ENCODE data around the gene OGFR. TPM values are rescaled to one million over a fixed set of nuclear protein-coding genes. Genes with fewer than 3 reads are reported as not detected.

OGFR gene
- polyA plus RNA-seq, 1 experiment, result 19.7 TPM

DNA sequence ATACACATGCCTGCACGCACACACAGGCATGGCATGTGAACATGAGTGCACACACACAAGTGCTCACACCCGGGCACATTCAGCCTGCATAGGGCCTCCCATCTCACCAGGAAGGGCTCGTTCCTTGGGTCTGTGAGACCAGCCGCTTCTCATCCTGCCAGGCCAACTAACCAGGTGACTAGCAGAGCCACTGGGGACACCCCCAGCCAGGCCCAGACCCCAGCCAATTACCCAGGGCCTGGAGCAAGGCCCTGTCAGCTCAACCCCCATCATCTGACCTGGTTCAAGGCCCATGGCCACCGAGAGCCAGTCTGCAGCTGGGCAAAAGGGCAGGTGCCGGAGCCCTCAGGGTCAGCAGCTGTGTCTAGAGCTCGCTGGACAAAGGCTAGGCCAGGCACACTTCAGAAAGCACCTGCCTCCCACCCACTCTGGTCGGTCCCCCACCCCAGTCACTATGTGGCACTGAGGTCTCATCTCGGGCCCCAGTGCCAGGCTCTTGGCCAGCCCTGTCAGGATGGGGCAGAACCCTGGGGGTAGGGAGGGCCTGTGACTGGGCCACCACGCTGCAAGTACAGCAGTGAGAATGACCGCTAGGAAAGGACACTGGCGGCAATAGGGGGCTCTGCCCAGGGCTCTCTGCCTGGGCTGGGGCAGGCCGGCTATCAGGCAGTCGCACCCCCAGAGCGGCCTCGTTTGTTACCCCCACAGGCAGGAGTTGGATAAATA, 35.1 kb upstream of the OGFR start:
- no peaks in the 10 kb centered on the region; the same call in 1 of the 2 replicates for H3K9me3 ChIP-seq (ENCODE audit: control insufficient read depth, insufficient read depth, low read length)
- CTCF ChIA-PET, result no interaction called here

DNA sequence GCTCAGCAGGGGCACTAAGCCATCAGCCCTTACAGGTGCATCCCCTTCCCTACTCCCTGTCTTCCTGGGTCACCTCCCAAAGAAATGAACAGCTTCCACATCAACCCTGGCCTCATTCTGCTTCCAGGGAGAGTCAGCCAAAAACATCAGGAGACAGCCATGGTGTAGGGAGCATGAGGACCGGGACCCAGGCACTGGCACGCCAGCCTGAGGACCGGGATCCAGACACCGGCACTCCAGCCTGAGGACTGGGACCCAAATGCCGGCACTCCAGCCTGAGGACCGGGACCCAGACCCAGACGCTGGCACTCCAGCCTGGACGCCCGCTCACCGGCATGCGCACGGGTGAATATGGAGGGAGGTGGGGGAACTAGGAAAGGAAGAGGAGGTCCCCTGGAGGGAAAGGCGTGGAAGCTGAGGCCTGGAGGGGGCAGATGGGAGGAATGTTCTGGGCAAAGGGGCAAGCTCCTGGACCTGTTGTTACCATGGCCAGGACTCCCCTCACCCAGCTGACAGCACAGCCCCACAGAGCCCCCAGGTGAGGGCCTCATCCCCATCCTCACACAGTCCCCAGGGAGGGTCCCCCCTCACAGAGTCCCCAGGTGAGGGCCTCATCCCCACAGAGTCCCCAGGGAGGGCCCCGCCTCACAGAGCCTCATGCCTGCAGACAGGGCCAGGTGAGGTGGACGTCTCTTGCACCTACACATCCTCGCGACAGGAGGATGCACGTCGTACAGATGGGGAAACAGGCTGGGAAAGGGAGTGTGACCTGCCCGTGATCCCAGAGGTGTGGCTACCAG, 34.3 kb upstream of the OGFR start:
- DNase-seq (ENCODE audit: low read depth, low spot score), result no peak
- TF ChIP-seq, protein P1, sequence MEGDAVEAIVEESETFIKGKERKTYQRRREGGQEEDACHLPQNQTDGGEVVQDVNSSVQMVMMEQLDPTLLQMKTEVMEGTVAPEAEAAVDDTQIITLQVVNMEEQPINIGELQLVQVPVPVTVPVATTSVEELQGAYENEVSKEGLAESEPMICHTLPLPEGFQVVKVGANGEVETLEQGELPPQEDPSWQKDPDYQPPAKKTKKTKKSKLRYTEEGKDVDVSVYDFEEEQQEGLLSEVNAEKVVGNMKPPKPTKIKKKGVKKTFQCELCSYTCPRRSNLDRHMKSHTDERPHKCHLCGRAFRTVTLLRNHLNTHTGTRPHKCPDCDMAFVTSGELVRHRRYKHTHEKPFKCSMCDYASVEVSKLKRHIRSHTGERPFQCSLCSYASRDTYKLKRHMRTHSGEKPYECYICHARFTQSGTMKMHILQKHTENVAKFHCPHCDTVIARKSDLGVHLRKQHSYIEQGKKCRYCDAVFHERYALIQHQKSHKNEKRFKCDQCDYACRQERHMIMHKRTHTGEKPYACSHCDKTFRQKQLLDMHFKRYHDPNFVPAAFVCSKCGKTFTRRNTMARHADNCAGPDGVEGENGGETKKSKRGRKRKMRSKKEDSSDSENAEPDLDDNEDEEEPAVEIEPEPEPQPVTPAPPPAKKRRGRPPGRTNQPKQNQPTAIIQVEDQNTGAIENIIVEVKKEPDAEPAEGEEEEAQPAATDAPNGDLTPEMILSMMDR (IDR thresholded peaks at IDR 0.05; ENCODE audit: low read depth, low read length), result no peak
- ChIA-PET POLR2A (no interaction called here), CTCF (no interaction called here)
- Histone ChIP-seq H3K27ac (ENCODE audit: low read depth, low read length) (no peak overlapping the region), H3K9me3 (ENCODE audit: control insufficient read depth, insufficient read depth, low read length) (no peaks in the 10 kb centered on the region; the same call in 1 of the 2 replicates), H3K4me3 (ENCODE audit: low read depth, low read length) (no peak overlapping the region), H3K27me3 (ENCODE audit: control insufficient read depth, insufficient read depth, low read length) (peaks cover 39% of the 10 kb centered on the region)

More for the DNA sequence above, 35.1 kb upstream of the OGFR start:
- Histone ChIP-seq H3K4me3 (ENCODE audit: low read depth, low read length) (no peak overlapping the region), H3K27ac (ENCODE audit: low read depth, low read length) (no peak overlapping the region), H3K27me3 (ENCODE audit: control insufficient read depth, insufficient read depth, low read length) (peaks cover 34% of the 10 kb centered on the region)
- POLR2A ChIA-PET, result no interaction called here
- DNase-seq (ENCODE audit: low read depth, low spot score), result no peak
- TF ChIP-seq, protein P1 (IDR thresholded peaks at IDR 0.05; ENCODE audit: low read depth, low read length), result no peak

DNA sequence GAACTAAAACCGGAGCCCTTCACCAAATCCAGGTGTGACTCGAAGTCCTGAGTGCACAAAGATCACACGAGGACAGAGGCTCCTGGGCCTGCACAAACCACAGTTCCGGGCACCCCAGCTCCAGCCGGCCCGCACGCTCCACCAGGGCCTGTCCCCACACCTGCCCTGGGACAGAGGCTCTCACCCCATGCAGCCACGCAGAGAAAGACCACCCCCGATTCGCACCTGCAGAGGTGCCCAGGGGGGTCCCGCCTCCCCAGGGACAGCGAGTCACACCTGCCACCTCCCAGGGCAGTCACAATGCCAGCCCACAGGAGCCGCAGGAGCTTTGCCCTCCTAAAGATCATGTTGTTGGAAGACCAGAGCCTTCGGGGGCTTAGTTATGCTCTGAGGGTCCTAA, 33.7 kb upstream of the OGFR start:
- POLR2A ChIA-PET, result no interaction called here
- no peak overlapping the region for H3K4me3 ChIP-seq (ENCODE audit: low read depth, low read length)
- no peaks in the 10 kb centered on the region; the same call in 1 of the 2 replicates for H3K9me3 ChIP-seq (ENCODE audit: control insufficient read depth, insufficient read depth, low read length)
- no peak overlapping the region for H3K27ac ChIP-seq (ENCODE audit: low read depth, low read length)
- CTCF ChIA-PET, result no interaction called here
- peaks cover 35% of the 10 kb centered on the region for H3K27me3 ChIP-seq (ENCODE audit: control insufficient read depth, insufficient read depth, low read length)
- TF ChIP-seq, protein P1 (IDR thresholded peaks at IDR 0.05; ENCODE audit: low read depth, low read length), result no peak
- DNase-seq (ENCODE audit: low read depth, low spot score), result no peak

DNA sequence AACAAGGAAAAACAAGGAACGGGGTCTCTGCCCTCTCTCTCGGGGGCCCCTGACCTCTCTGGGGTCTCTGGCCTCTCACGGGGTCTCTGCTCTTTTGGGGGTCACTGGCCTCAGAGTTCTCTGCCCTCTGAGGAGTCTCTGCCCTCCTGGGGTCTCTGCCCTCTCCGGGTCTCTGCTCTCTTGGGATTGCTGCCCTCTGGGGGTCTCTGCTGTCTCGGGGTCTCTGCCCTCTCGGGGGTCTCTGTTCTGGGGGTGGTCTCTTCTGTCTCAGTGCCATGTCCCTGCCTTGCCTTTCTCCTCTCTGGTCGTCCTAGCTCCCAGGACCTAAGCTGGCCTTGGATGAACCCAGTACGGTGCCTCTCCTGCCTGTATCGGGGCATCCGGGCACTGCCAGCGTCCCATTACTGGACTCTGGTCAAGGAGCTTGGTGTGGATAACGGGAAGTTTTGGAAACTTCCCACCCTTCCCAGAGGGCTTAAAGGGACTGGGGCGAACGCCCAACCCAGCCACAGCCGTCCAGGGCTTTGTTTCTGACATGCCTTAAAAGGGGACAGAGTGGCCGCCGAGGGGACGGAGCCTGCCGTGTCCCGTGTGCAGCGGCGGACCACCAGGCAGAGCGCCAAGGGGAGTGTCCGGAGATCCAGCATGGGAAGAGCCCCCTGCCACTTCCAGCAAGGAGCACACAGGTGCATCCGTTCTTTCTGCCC, 33.1 kb upstream of the OGFR start:
- no peak for DNase-seq (ENCODE audit: low read depth, low spot score)
- ChIA-PET CTCF (no interaction called here), POLR2A (no interaction called here)
- Histone ChIP-seq H3K27ac (ENCODE audit: low read depth, low read length) (no peak overlapping the region), H3K27me3 (ENCODE audit: control insufficient read depth, insufficient read depth, low read length) (peaks cover 30% of the 10 kb centered on the region), H3K9me3 (ENCODE audit: control insufficient read depth, insufficient read depth, low read length) (no peaks in the 10 kb centered on the region; the same call in 1 of the 2 replicates), H3K4me3 (ENCODE audit: low read depth, low read length) (no peak overlapping the region)
- TF ChIP-seq, protein P1 (IDR thresholded peaks at IDR 0.05; ENCODE audit: low read depth, low read length), result no peak
